SK-N-SH treated with all-trans-retinoic acid at 6 μM for 48 hours (cell line): ENCODE data around the gene DUSP6.

Experiments
- GLIS3 ChIP-seq: fragments of 250-450 bp; sonication (Bioruptor Pico); IDR thresholded peaks from 2 replicates; pipeline ENCODE4 v1.5.0; 2020; ENCODE audit warnings: mild to moderate bottlenecking, moderate library complexity
- TOX ChIP-seq: fragments of 250-450 bp; sonication (Bioruptor Pico); IDR thresholded peaks from 2 replicates; pipeline ENCODE4 v1.8.0; 2021; ENCODE audit warnings: mild to moderate bottlenecking, moderate library complexity, borderline replicate concordance
- ZNF70 ChIP-seq: fragments of 450-650 bp; formaldehyde crosslinking; IDR thresholded peaks from 2 replicates; pipeline ENCODE4 v1.5.0; 2020; ENCODE audit warnings: mild to moderate bottlenecking, moderate library complexity
- TF ChIP-seq, protein P1 (sequence below): fragments of 250-450 bp; sonication (Bioruptor Pico); IDR thresholded peaks from 2 replicates; pipeline ENCODE4 v1.5.0; 2020; ENCODE audit warnings: mild to moderate bottlenecking, moderate library complexity
- TF ChIP-seq, protein P2 (sequence below): fragments of 250-450 bp; sonication (Bioruptor Pico); IDR thresholded peaks from 2 replicates; pipeline ENCODE4 v1.8.0; 2020; ENCODE audit warnings: mild to moderate bottlenecking, moderate library complexity, borderline replicate concordance
- TF ChIP-seq, protein P3 (sequence below): fragments of 250-450 bp; sonication (Bioruptor Pico); IDR thresholded peaks from 2 replicates; pipeline ENCODE4 v1.5.1; 2021; ENCODE audit warnings: mild to moderate bottlenecking, moderate library complexity
- TF ChIP-seq, protein P4 (sequence below): fragments of 250-450 bp; sonication (Bioruptor Pico); IDR thresholded peaks from 2 replicates; pipeline ENCODE4 v1.8.0; 2021; ENCODE audit warnings: low read depth, mild to moderate bottlenecking, moderate library complexity, borderline replicate concordance

DNA sequence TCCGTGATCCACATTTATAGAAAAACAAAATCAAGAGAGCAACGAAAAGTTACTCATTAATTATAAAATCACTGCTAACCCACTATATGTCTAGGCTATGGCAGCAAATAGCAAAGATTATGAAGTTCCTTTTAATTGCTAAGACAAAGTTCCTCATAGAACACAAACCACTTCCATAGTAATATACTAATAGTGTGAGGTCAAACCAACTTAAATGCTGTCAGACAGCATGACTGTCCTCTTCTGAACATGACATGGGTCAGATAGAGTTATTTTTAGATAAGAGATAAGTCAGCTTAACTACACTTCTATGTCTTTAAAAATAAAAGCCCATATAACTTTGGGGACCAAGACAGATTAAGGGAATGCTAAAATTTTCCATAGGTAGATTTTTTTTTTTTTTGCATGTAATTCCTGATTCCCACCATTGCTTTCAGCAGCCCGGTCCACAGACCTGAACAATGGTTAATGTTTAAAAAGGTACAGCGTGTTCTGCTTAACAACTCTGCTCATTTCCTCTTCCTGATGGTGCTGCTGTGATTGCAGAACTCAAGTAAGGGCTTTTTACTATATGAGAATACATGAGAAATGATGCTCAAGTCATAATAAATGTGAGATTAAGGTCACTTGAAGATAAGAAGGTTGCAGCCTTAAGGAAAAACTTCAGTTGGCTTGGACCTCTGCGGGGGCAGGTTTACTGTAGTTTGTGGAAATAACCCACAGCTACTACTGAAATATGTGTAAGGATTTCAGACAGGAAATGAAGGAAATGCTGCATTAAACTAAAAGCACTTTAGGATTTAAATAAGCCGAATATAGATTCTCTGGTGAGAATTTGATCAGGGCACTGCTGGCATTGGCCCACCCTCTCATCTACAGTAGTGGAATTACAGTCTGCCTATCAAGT, 37.7 kb upstream of the DUSP6 start:
- no peak for TF ChIP-seq GLIS3 (CRISPR knock-in tag)
- TF ChIP-seq, protein P1, sequence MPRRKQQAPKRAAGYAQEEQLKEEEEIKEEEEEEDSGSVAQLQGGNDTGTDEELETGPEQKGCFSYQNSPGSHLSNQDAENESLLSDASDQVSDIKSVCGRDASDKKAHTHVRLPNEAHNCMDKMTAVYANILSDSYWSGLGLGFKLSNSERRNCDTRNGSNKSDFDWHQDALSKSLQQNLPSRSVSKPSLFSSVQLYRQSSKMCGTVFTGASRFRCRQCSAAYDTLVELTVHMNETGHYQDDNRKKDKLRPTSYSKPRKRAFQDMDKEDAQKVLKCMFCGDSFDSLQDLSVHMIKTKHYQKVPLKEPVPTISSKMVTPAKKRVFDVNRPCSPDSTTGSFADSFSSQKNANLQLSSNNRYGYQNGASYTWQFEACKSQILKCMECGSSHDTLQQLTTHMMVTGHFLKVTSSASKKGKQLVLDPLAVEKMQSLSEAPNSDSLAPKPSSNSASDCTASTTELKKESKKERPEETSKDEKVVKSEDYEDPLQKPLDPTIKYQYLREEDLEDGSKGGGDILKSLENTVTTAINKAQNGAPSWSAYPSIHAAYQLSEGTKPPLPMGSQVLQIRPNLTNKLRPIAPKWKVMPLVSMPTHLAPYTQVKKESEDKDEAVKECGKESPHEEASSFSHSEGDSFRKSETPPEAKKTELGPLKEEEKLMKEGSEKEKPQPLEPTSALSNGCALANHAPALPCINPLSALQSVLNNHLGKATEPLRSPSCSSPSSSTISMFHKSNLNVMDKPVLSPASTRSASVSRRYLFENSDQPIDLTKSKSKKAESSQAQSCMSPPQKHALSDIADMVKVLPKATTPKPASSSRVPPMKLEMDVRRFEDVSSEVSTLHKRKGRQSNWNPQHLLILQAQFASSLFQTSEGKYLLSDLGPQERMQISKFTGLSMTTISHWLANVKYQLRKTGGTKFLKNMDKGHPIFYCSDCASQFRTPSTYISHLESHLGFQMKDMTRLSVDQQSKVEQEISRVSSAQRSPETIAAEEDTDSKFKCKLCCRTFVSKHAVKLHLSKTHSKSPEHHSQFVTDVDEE (CRISPR knock-in tag): no peak
- no peak for TF ChIP-seq TOX (CRISPR knock-in tag)
- TF ChIP-seq, protein P2, sequence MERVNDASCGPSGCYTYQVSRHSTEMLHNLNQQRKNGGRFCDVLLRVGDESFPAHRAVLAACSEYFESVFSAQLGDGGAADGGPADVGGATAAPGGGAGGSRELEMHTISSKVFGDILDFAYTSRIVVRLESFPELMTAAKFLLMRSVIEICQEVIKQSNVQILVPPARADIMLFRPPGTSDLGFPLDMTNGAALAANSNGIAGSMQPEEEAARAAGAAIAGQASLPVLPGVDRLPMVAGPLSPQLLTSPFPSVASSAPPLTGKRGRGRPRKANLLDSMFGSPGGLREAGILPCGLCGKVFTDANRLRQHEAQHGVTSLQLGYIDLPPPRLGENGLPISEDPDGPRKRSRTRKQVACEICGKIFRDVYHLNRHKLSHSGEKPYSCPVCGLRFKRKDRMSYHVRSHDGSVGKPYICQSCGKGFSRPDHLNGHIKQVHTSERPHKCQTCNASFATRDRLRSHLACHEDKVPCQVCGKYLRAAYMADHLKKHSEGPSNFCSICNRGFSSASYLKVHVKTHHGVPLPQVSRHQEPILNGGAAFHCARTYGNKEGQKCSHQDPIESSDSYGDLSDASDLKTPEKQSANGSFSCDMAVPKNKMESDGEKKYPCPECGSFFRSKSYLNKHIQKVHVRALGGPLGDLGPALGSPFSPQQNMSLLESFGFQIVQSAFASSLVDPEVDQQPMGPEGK (CRISPR knock-in tag): no peak
- no peak for TF ChIP-seq ZNF70 (CRISPR knock-in tag)
- TF ChIP-seq, protein P3, sequence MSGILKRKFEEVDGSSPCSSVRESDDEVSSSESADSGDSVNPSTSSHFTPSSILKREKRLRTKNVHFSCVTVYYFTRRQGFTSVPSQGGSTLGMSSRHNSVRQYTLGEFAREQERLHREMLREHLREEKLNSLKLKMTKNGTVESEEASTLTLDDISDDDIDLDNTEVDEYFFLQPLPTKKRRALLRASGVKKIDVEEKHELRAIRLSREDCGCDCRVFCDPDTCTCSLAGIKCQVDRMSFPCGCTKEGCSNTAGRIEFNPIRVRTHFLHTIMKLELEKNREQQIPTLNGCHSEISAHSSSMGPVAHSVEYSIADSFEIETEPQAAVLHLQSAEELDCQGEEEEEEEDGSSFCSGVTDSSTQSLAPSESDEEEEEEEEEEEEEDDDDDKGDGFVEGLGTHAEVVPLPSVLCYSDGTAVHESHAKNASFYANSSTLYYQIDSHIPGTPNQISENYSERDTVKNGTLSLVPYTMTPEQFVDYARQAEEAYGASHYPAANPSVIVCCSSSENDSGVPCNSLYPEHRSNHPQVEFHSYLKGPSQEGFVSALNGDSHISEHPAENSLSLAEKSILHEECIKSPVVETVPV (CRISPR knock-in tag): no peak
- TF ChIP-seq, protein P4, sequence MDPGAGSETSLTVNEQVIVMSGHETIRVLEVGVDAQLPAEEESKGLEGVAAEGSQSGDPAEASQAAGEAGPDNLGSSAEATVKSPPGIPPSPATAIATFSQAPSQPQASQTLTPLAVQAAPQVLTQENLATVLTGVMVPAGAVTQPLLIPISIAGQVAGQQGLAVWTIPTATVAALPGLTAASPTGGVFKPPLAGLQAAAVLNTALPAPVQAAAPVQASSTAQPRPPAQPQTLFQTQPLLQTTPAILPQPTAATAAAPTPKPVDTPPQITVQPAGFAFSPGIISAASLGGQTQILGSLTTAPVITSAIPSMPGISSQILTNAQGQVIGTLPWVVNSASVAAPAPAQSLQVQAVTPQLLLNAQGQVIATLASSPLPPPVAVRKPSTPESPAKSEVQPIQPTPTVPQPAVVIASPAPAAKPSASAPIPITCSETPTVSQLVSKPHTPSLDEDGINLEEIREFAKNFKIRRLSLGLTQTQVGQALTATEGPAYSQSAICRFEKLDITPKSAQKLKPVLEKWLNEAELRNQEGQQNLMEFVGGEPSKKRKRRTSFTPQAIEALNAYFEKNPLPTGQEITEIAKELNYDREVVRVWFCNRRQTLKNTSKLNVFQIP: no peak
